H1 (cell line): ENCODE results near the gene FSTL4. TPM values are rescaled to one million over a fixed set of nuclear protein-coding genes. Genes with fewer than 3 reads are reported as not detected.

Experiments used
- CTCF ChIA-PET: fragments of 300-600 bp; sonication (Branson Sonifier 250); formaldehyde crosslinking; loops from one replicate; lab custom pipeline; 2021; ENCODE audit not compliant: partially characterized antibody; lab: Charles Lee
- POLR2A ChIA-PET: fragments of 300-600 bp; sonication (Branson Sonifier 250); formaldehyde crosslinking; loops from one replicate; lab custom pipeline; 2021; ENCODE audit warnings: inconsistent platforms; ENCODE audit not compliant: partially characterized antibody; lab: Charles Lee
- DNase-seq, 2 experiments: peaks; one replicate each; pipeline versions ENCODE4 v3.0.0 to v3.0.0-alpha.2; 2010 to 2022; ENCODE audit warnings: low spot score in 2 of 2, low read depth in 1 of 2, mixed read lengths in 1 of 2
- FAIRE-seq: peaks from 2 replicates; lab custom pipeline; 2011; peaks lifted over from hg19 to GRCh38; lab: Jason Lieb, UNC
- H2AFZ ChIP-seq: 2 replicates; pipeline ENCODE4 v1.8.1; 2012; ENCODE audit warnings: low read length, inconsistent platforms
- H2AK5ac ChIP-seq: 2 replicates; pipeline ENCODE4 v1.6.1; 2013; ENCODE audit warnings: low read depth, low read length
- H2BK120ac ChIP-seq: replicated peaks from 2 replicates; pipeline ENCODE3; 2013; ENCODE audit warnings: low read depth, low read length, inconsistent platforms
- H2BK12ac ChIP-seq: 2 replicates; pipeline ENCODE4 v1.6.1; 2013; ENCODE audit warnings: low read depth, low read length
- H2BK15ac ChIP-seq: 2 replicates; pipeline ENCODE4 v1.6.1; 2013; ENCODE audit warnings: low read length
- H2BK20ac ChIP-seq: 2 replicates; pipeline ENCODE4 v1.6.1; 2013; ENCODE audit warnings: low read length
- H2BK5ac ChIP-seq: 2 replicates; pipeline ENCODE4 v1.6.1; 2013; ENCODE audit warnings: low read depth, low read length
- H3K14ac ChIP-seq: 2 replicates; pipeline ENCODE4 v1.6.1; 2013; ENCODE audit warnings: inconsistent platforms; ENCODE audit not compliant: insufficient read length
- H3K18ac ChIP-seq: 2 replicates; pipeline ENCODE4 v1.6.1; 2013; ENCODE audit warnings: low read length; ENCODE audit errors: extremely low read depth
- H3K23ac ChIP-seq: 2 replicates; pipeline ENCODE4 v1.6.1; 2013; ENCODE audit warnings: inconsistent platforms; ENCODE audit not compliant: insufficient read length
- H3K23me2 ChIP-seq: 2 replicates; pipeline ENCODE4 v1.6.1; 2013; ENCODE audit warnings: low read depth, low read length
- H3K27ac ChIP-seq: 2 replicates; pipeline ENCODE4 v1.6.1; 2011; ENCODE audit warnings: low read depth, low read length, inconsistent platforms
- H3K27me3 ChIP-seq, 4 experiments: replicated peaks in 1 of 4; 1 replicate in 1 of 4; 2 replicates in 3 of 4; pipeline versions ENCODE4 v1.6.1 to v1.8.1; 2011 to 2013; ENCODE audit warnings: low read length in 3 of 4, mild to moderate bottlenecking in 3 of 4, inconsistent platforms in 2 of 4, mixed read lengths in 2 of 4, moderate library complexity in 1 of 4; ENCODE audit not compliant: control insufficient read depth in 3 of 4, insufficient read depth in 3 of 4; ENCODE audit errors: extremely low read depth in 1 of 4
- H3K36me3 ChIP-seq, 4 experiments: 2 replicates each; pipeline versions ENCODE4 v1.6.1 to v1.8.1; 2011 to 2013; ENCODE audit warnings: mild to moderate bottlenecking in 4 of 4, low read length in 3 of 4, moderate library complexity in 2 of 4, control low read depth in 1 of 4, inconsistent platforms in 1 of 4; ENCODE audit not compliant: insufficient read depth in 4 of 4, control insufficient read depth in 2 of 4
- H3K4ac ChIP-seq: replicated peaks from 2 replicates; pipeline ENCODE3; 2013; ENCODE audit warnings: low read length, low read depth, mixed read lengths, inconsistent platforms; ENCODE audit not compliant: insufficient read length
- H3K4me1 ChIP-seq, 4 experiments: replicated peaks in 1 of 4; 1 replicate in 1 of 4; 2 replicates in 3 of 4; pipeline versions ENCODE4 v1.6.1 to v1.8.1; 2011 to 2013; ENCODE audit warnings: low read length in 3 of 4, inconsistent platforms in 2 of 4, mixed read lengths in 1 of 4; ENCODE audit not compliant: insufficient read depth in 4 of 4, control insufficient read depth in 3 of 4
- H3K4me2 ChIP-seq, 2 experiments: 2 replicates each; pipeline versions ENCODE4 v1.6.1 to v1.8.1; 2011 to 2013; ENCODE audit warnings: low read depth in 2 of 2, low read length in 2 of 2, control low read depth in 1 of 2, inconsistent platforms in 1 of 2, mild to moderate bottlenecking in 1 of 2; ENCODE audit not compliant: insufficient read depth in 1 of 2
- H3K4me3 ChIP-seq, 4 experiments: fragments of 200-600, 300-600 bp in 1 of 4; sonication (generic), shearing (Covaris generic), sonication (Bioruptor Twin) in 1 of 4; 2 replicates each; pipeline versions ENCODE4 v1.5.1 to v1.8.1; 2011 to 2016; ENCODE audit warnings: low read length in 4 of 4, low read depth in 3 of 4, control low read depth in 2 of 4, inconsistent platforms in 2 of 4, mild to moderate bottlenecking in 2 of 4, mixed read lengths in 1 of 4, moderate library complexity in 1 of 4; ENCODE audit not compliant: insufficient read depth in 2 of 4; ENCODE audit errors: extremely low read depth in 1 of 4
- H3K56ac ChIP-seq: replicated peaks from 2 replicates; pipeline ENCODE3; 2013; ENCODE audit warnings: low read depth, mild to moderate bottlenecking, mixed read lengths, low read length, inconsistent platforms; ENCODE audit not compliant: insufficient read length
- H3K79me1 ChIP-seq: 2 replicates; pipeline ENCODE4 v1.6.1; 2013; ENCODE audit warnings: low read depth, low read length, control low read depth
- H3K79me2 ChIP-seq, 2 experiments: 2 replicates each; pipeline versions ENCODE4 v1.6.1 to v1.8.1; 2012 to 2013; ENCODE audit warnings: low read length in 2 of 2, mild to moderate bottlenecking in 2 of 2, inconsistent platforms in 1 of 2; ENCODE audit not compliant: insufficient read depth in 2 of 2, control insufficient read depth in 1 of 2
- H3K9ac ChIP-seq, 4 experiments: replicated peaks in 1 of 4; 1 replicate in 1 of 4; 2 replicates in 3 of 4; pipeline versions ENCODE4 v1.6.1 to v1.8.1; 2011 to 2013; ENCODE audit warnings: low read depth in 3 of 4, low read length in 3 of 4, control low read depth in 2 of 4, mild to moderate bottlenecking in 2 of 4, moderate library complexity in 2 of 4, inconsistent platforms in 1 of 4; ENCODE audit errors: extremely low read depth in 1 of 4
- H3K9me3 ChIP-seq, 2 experiments: 2 replicates each; pipeline versions ENCODE4 v1.6.1 to v1.8.1; 2012 to 2013; ENCODE audit warnings: mild to moderate bottlenecking in 2 of 2, moderate library complexity in 2 of 2, control low read depth in 1 of 2, inconsistent platforms in 1 of 2, low read depth in 1 of 2, low read length in 1 of 2, mixed read lengths in 1 of 2; ENCODE audit not compliant: insufficient read depth in 2 of 2
- H4K20me1 ChIP-seq, 2 experiments: replicated peaks in 1 of 2; 2 replicates each; pipeline versions ENCODE3 to v1.8.1; 2011 to 2013; ENCODE audit warnings: inconsistent platforms in 2 of 2, low read length in 2 of 2, mild to moderate bottlenecking in 1 of 2; ENCODE audit not compliant: insufficient read depth in 2 of 2, control insufficient read depth in 1 of 2
- H4K5ac ChIP-seq: 2 replicates; pipeline ENCODE4 v1.6.1; 2013; ENCODE audit warnings: low read length, low read depth, mixed read lengths, inconsistent platforms; ENCODE audit not compliant: insufficient read length
- H4K8ac ChIP-seq: 2 replicates; pipeline ENCODE4 v1.8.0; 2013; ENCODE audit warnings: mild to moderate bottlenecking, moderate library complexity, low read length, inconsistent platforms; ENCODE audit not compliant: insufficient read depth; ENCODE audit errors: extremely low read depth
- H4K91ac ChIP-seq: replicated peaks from 2 replicates; pipeline ENCODE3; 2013; ENCODE audit warnings: low read length, mixed read lengths, inconsistent platforms; ENCODE audit not compliant: insufficient read length
- CBX5 ChIP-seq: fragments of 300-800, 300-1000 bp; sonication (generic); IDR thresholded peaks from 2 replicates; pipeline ENCODE4 v1.7.1; 2016; ENCODE audit warnings: antibody characterized with exemption, low read length, low read depth
- CHD1 ChIP-seq: IDR thresholded peaks from 2 replicates; pipeline ENCODE4 v1.6.1; 2012; ENCODE audit warnings: low read depth, low read length, improper control_type of control experiment
- CREB1 ChIP-seq: IDR thresholded peaks from 2 replicates; pipeline ENCODE4 v1.6.1; 2012; ENCODE audit warnings: inconsistent platforms
- WGBS, 2 experiments: shearing (Covaris generic) in 1 of 2; methylation state at CpG; one replicate each; pipeline versions ENCODE4 v1.1.6 to v1.1.7; 2013 to 2015; ENCODE audit warnings: low lambda C conversion rate in 2 of 2, mixed read lengths in 2 of 2, inconsistent platforms in 1 of 2, low coverage in 1 of 2, missing lambda C conversion rate in 1 of 2; ENCODE audit not compliant: insufficient replicate concordance in 2 of 2, insufficient coverage in 1 of 2, insufficient read length in 1 of 2; ENCODE audit errors: extremely low coverage in 1 of 2, missing lambda C conversion rate in 1 of 2; 5-methylcytosine and 5-hydroxymethylcytosine counted together
- polyA plus RNA-seq, 7 experiments: library from polyadenylated mRNA; depleted of rRNA in 3 of 7; stranded (reverse) in 5 of 7; unstranded in 2 of 7; fragments of >200 nt in 5 of 7; fragments of 200-250 nt in 2 of 7; gene quantifications; 1 replicate in 5 of 7; 2 replicates in 1 of 7; 4 replicates in 1 of 7; pipeline versions ENCODE4 v1.2.1 to v1.2.3, GENCODE V29; 2011 to 2013; ENCODE audit warnings: missing spikeins in 2 of 7, mixed read lengths in 2 of 7
- total RNA-seq: library from RNA; stranded (reverse); fragmentation: NEBNext Ultra II Directional; extraction: Animal tissue kit (Norgen Biotek cat#: 25700); gene quantifications from 2 replicates; pipeline ENCODE4 v1.2.1, GENCODE V29; 2021

Gene FSTL4
- total and polyA plus RNA-seq, 2 of the 8 experiments (the other 6 are each of a cell fraction or from before 2014, with no cell fraction given), result 3.1 to 4.1 TPM

- H2BK12ac ChIP-seq, result no peak overlapping the region
- H2BK15ac ChIP-seq, result no peak overlapping the region
- no peaks in the 10 kb centered on the region for H3K79me1 ChIP-seq
- no peak overlapping the region for H3K14ac ChIP-seq
- no peak overlapping the region for H4K5ac ChIP-seq
- no peaks in the 10 kb centered on the region for H3K4me1 ChIP-seq
- DNase-seq (no peak), FAIRE-seq (no peak)
- no peaks in the 10 kb centered on the region for H3K36me3 ChIP-seq
- H3K27ac ChIP-seq, result no peak overlapping the region
- no peaks in the 10 kb centered on the region for H3K79me2 ChIP-seq
- no peak overlapping the region for H2AK5ac ChIP-seq
- H3K4me3 ChIP-seq, result no peak overlapping the region
- CTCF ChIA-PET, result interaction anchor here (0.9 to 3.3 kb wide), 3 partner anchors 15 to 24 kb away, joined by 4 to 12 read pairs (median 11); no protein-coding TSS in a partner anchor
- H3K18ac ChIP-seq, result no peak overlapping the region
- no peak overlapping the region for H3K4ac ChIP-seq
- no peak overlapping the region for H4K91ac ChIP-seq
- H3K23me2 ChIP-seq, result no peaks in the 10 kb centered on the region
- no peaks in the 10 kb centered on the region for H3K9me3 ChIP-seq
- 89% methylated on average over 1 of the region's 1 CpG; no CpG with 5 or more reads in 1 of the 2 experiments for WGBS, 2 experiments
- no peak overlapping the region for H3K9ac ChIP-seq
- no peak overlapping the region for H2BK20ac ChIP-seq
- H2AFZ ChIP-seq, result no peak overlapping the region
- H2BK120ac ChIP-seq, result no peak overlapping the region
- H3K23ac ChIP-seq, result no peak overlapping the region
- H4K8ac ChIP-seq, result no peak overlapping the region
- H3K56ac ChIP-seq, result no peak overlapping the region
- no peak overlapping the region for H2BK5ac ChIP-seq
- no peak for TF ChIP-seq CHD1
- TF ChIP-seq CREB1, result no peak
- no peak for TF ChIP-seq CBX5
- no peak overlapping the region for H3K4me2 ChIP-seq
- POLR2A ChIA-PET, result no interaction called here
- H3K27me3 ChIP-seq, result no peaks in the 10 kb centered on the region
- H4K20me1 ChIP-seq, result no peaks in the 10 kb centered on the region
Observed at GRCh38 chr5:133445744-133446143, 166.6 kb downstream of the FSTL4 start.
